Endometrium (tissue), 2 donors: ENCODE measurements around the gene PLCD1.
"Not testable (repeated sequence)": the region's sequence is repeated elsewhere in the genome, so short reads cannot be mapped to it uniquely, and the experiment has no call there.

ENCODE experiments used
- FAIRE-seq: peaks from 2 replicates; lab custom pipeline; 2012; peaks lifted over from hg19 to GRCh38; lab: Jason Lieb, UNC
- donor health status: control.
- donor health status: control.

The PLCD1 gene

GRCh38 chr3:38036906-38037305 lies 7.5 kb upstream of the PLCD1 start:
- FAIRE-seq: no peak

- no peak for FAIRE-seq
These were observed 6.8 kb upstream of the PLCD1 start for GRCh38 chr3:38036286-38036685.

GRCh38 chr3:38034335-38034734 lies 4.9 kb upstream of the PLCD1 start:
- FAIRE-seq: not testable (repeated sequence)

- not testable (repeated sequence) for FAIRE-seq
These were observed 4.1 kb upstream of the PLCD1 start for GRCh38 chr3:38033586-38033985.

GRCh38 chr3:38032328-38032865 lies 3.0 kb upstream of the PLCD1 start:
- no peak for FAIRE-seq

- no peak for FAIRE-seq
These were observed 1.9 kb upstream of the PLCD1 start for GRCh38 chr3:38031022-38031994.

- FAIRE-seq: no peak
These were observed 932 bp upstream of the PLCD1 start for GRCh38 chr3:38030126-38031021.

GRCh38 chr3:38028621-38029361 lies 651 bp downstream of the PLCD1 start:
- no peak for FAIRE-seq

- FAIRE-seq: no peak
These were observed 1.7 kb downstream of the PLCD1 start for GRCh38 chr3:38027466-38028465.

GRCh38 chr3:38026856-38027255 lies 2.6 kb downstream of the PLCD1 start:
- no peak for FAIRE-seq

- FAIRE-seq: no peak
These were observed 6.3 kb downstream of the PLCD1 start for GRCh38 chr3:38022896-38023709.

- FAIRE-seq: no peak
These were observed 7.1 kb downstream of the PLCD1 start for GRCh38 chr3:38022301-38022700.

- no peak for FAIRE-seq
These were observed 8.2 kb downstream of the PLCD1 start for GRCh38 chr3:38021196-38021595.

- no peak for FAIRE-seq
These were observed 9.1 kb downstream of the PLCD1 start for GRCh38 chr3:38020342-38020726.

- no peak for FAIRE-seq
These were observed 9.6 kb downstream of the PLCD1 start for GRCh38 chr3:38019658-38020341.

- FAIRE-seq: no peak
These were observed 10.9 kb downstream of the PLCD1 start for GRCh38 chr3:38018296-38019266.

- FAIRE-seq: no peak
These were observed 11.8 kb downstream of the PLCD1 start for GRCh38 chr3:38017445-38018295.
